H1 (cell line): Measurements from ENCODE around the gene SIKE1. TPM values are rescaled to one million over a fixed set of nuclear protein-coding genes. Genes with fewer than 3 reads are reported as not detected.

Experiments used
- CTCF ChIA-PET: fragments of 300-600 bp; sonication (Branson Sonifier 250); formaldehyde crosslinking; loops from one replicate; lab custom pipeline; 2021; ENCODE audit not compliant: partially characterized antibody; lab: Charles Lee
- POLR2A ChIA-PET: fragments of 300-600 bp; sonication (Branson Sonifier 250); formaldehyde crosslinking; loops from one replicate; lab custom pipeline; 2021; ENCODE audit warnings: inconsistent platforms; ENCODE audit not compliant: partially characterized antibody; lab: Charles Lee
- DNase-seq, 2 experiments: peaks; one replicate each; pipeline versions ENCODE4 v3.0.0 to v3.0.0-alpha.2; 2010 to 2022; ENCODE audit warnings: low spot score in 2 of 2, low read depth in 1 of 2, mixed read lengths in 1 of 2
- FAIRE-seq: peaks from 2 replicates; lab custom pipeline; 2011; peaks lifted over from hg19 to GRCh38; lab: Jason Lieb, UNC
- H2AFZ ChIP-seq: 2 replicates; pipeline ENCODE4 v1.8.1; 2012; ENCODE audit warnings: low read length, inconsistent platforms
- H2AK5ac ChIP-seq: 2 replicates; pipeline ENCODE4 v1.6.1; 2013; ENCODE audit warnings: low read depth, low read length
- H2BK120ac ChIP-seq: replicated peaks from 2 replicates; pipeline ENCODE3; 2013; ENCODE audit warnings: low read depth, low read length, inconsistent platforms
- H2BK12ac ChIP-seq: 2 replicates; pipeline ENCODE4 v1.6.1; 2013; ENCODE audit warnings: low read depth, low read length
- H2BK15ac ChIP-seq: 2 replicates; pipeline ENCODE4 v1.6.1; 2013; ENCODE audit warnings: low read length
- H2BK20ac ChIP-seq: 2 replicates; pipeline ENCODE4 v1.6.1; 2013; ENCODE audit warnings: low read length
- H2BK5ac ChIP-seq: 2 replicates; pipeline ENCODE4 v1.6.1; 2013; ENCODE audit warnings: low read depth, low read length
- H3K14ac ChIP-seq: 2 replicates; pipeline ENCODE4 v1.6.1; 2013; ENCODE audit warnings: inconsistent platforms; ENCODE audit not compliant: insufficient read length
- H3K18ac ChIP-seq: 2 replicates; pipeline ENCODE4 v1.6.1; 2013; ENCODE audit warnings: low read length; ENCODE audit errors: extremely low read depth
- H3K23ac ChIP-seq: 2 replicates; pipeline ENCODE4 v1.6.1; 2013; ENCODE audit warnings: inconsistent platforms; ENCODE audit not compliant: insufficient read length
- H3K23me2 ChIP-seq: 2 replicates; pipeline ENCODE4 v1.6.1; 2013; ENCODE audit warnings: low read depth, low read length
- H3K27ac ChIP-seq: 2 replicates; pipeline ENCODE4 v1.6.1; 2011; ENCODE audit warnings: low read depth, low read length, inconsistent platforms
- H3K27me3 ChIP-seq, 4 experiments: replicated peaks in 1 of 4; 1 replicate in 1 of 4; 2 replicates in 3 of 4; pipeline versions ENCODE4 v1.6.1 to v1.8.1; 2011 to 2013; ENCODE audit warnings: low read length in 3 of 4, mild to moderate bottlenecking in 3 of 4, inconsistent platforms in 2 of 4, mixed read lengths in 2 of 4, moderate library complexity in 1 of 4; ENCODE audit not compliant: control insufficient read depth in 3 of 4, insufficient read depth in 3 of 4; ENCODE audit errors: extremely low read depth in 1 of 4
- H3K36me3 ChIP-seq, 4 experiments: 2 replicates each; pipeline versions ENCODE4 v1.6.1 to v1.8.1; 2011 to 2013; ENCODE audit warnings: mild to moderate bottlenecking in 4 of 4, low read length in 3 of 4, moderate library complexity in 2 of 4, control low read depth in 1 of 4, inconsistent platforms in 1 of 4; ENCODE audit not compliant: insufficient read depth in 4 of 4, control insufficient read depth in 2 of 4
- H3K4ac ChIP-seq: replicated peaks from 2 replicates; pipeline ENCODE3; 2013; ENCODE audit warnings: low read length, low read depth, mixed read lengths, inconsistent platforms; ENCODE audit not compliant: insufficient read length
- H3K4me1 ChIP-seq, 4 experiments: replicated peaks in 1 of 4; 1 replicate in 1 of 4; 2 replicates in 3 of 4; pipeline versions ENCODE4 v1.6.1 to v1.8.1; 2011 to 2013; ENCODE audit warnings: low read length in 3 of 4, inconsistent platforms in 2 of 4, mixed read lengths in 1 of 4; ENCODE audit not compliant: insufficient read depth in 4 of 4, control insufficient read depth in 3 of 4
- H3K4me2 ChIP-seq, 2 experiments: 2 replicates each; pipeline versions ENCODE4 v1.6.1 to v1.8.1; 2011 to 2013; ENCODE audit warnings: low read depth in 2 of 2, low read length in 2 of 2, control low read depth in 1 of 2, inconsistent platforms in 1 of 2, mild to moderate bottlenecking in 1 of 2; ENCODE audit not compliant: insufficient read depth in 1 of 2
- H3K4me3 ChIP-seq, 4 experiments: fragments of 200-600, 300-600 bp in 1 of 4; sonication (generic), shearing (Covaris generic), sonication (Bioruptor Twin) in 1 of 4; 2 replicates each; pipeline versions ENCODE4 v1.5.1 to v1.8.1; 2011 to 2016; ENCODE audit warnings: low read length in 4 of 4, low read depth in 3 of 4, control low read depth in 2 of 4, inconsistent platforms in 2 of 4, mild to moderate bottlenecking in 2 of 4, mixed read lengths in 1 of 4, moderate library complexity in 1 of 4; ENCODE audit not compliant: insufficient read depth in 2 of 4; ENCODE audit errors: extremely low read depth in 1 of 4
- H3K56ac ChIP-seq: replicated peaks from 2 replicates; pipeline ENCODE3; 2013; ENCODE audit warnings: low read depth, mild to moderate bottlenecking, mixed read lengths, low read length, inconsistent platforms; ENCODE audit not compliant: insufficient read length
- H3K79me1 ChIP-seq: 2 replicates; pipeline ENCODE4 v1.6.1; 2013; ENCODE audit warnings: low read depth, low read length, control low read depth
- H3K79me2 ChIP-seq, 2 experiments: 2 replicates each; pipeline versions ENCODE4 v1.6.1 to v1.8.1; 2012 to 2013; ENCODE audit warnings: low read length in 2 of 2, mild to moderate bottlenecking in 2 of 2, inconsistent platforms in 1 of 2; ENCODE audit not compliant: insufficient read depth in 2 of 2, control insufficient read depth in 1 of 2
- H3K9ac ChIP-seq, 4 experiments: replicated peaks in 1 of 4; 1 replicate in 1 of 4; 2 replicates in 3 of 4; pipeline versions ENCODE4 v1.6.1 to v1.8.1; 2011 to 2013; ENCODE audit warnings: low read depth in 3 of 4, low read length in 3 of 4, control low read depth in 2 of 4, mild to moderate bottlenecking in 2 of 4, moderate library complexity in 2 of 4, inconsistent platforms in 1 of 4; ENCODE audit errors: extremely low read depth in 1 of 4
- H3K9me3 ChIP-seq, 2 experiments: 2 replicates each; pipeline versions ENCODE4 v1.6.1 to v1.8.1; 2012 to 2013; ENCODE audit warnings: mild to moderate bottlenecking in 2 of 2, moderate library complexity in 2 of 2, control low read depth in 1 of 2, inconsistent platforms in 1 of 2, low read depth in 1 of 2, low read length in 1 of 2, mixed read lengths in 1 of 2; ENCODE audit not compliant: insufficient read depth in 2 of 2
- H4K20me1 ChIP-seq, 2 experiments: replicated peaks in 1 of 2; 2 replicates each; pipeline versions ENCODE3 to v1.8.1; 2011 to 2013; ENCODE audit warnings: inconsistent platforms in 2 of 2, low read length in 2 of 2, mild to moderate bottlenecking in 1 of 2; ENCODE audit not compliant: insufficient read depth in 2 of 2, control insufficient read depth in 1 of 2
- H4K5ac ChIP-seq: 2 replicates; pipeline ENCODE4 v1.6.1; 2013; ENCODE audit warnings: low read length, low read depth, mixed read lengths, inconsistent platforms; ENCODE audit not compliant: insufficient read length
- H4K8ac ChIP-seq: 2 replicates; pipeline ENCODE4 v1.8.0; 2013; ENCODE audit warnings: mild to moderate bottlenecking, moderate library complexity, low read length, inconsistent platforms; ENCODE audit not compliant: insufficient read depth; ENCODE audit errors: extremely low read depth
- H4K91ac ChIP-seq: replicated peaks from 2 replicates; pipeline ENCODE3; 2013; ENCODE audit warnings: low read length, mixed read lengths, inconsistent platforms; ENCODE audit not compliant: insufficient read length
- CBX8 ChIP-seq: fragments of 300-800, 300-1000 bp; sonication (generic); IDR thresholded peaks from 2 replicates; pipeline ENCODE4 v1.7.1; 2016; ENCODE audit warnings: low read depth, low read length, borderline replicate concordance
- CTCF ChIP-seq, 3 experiments: IDR thresholded peaks; 1 replicate in 2 of 3; 2 replicates in 1 of 3; pipeline versions ENCODE4 v1.5.1 to v1.6.1; 2011; ENCODE audit warnings: low read length in 3 of 3, mild to moderate bottlenecking in 3 of 3, inconsistent platforms in 2 of 3, low read depth in 1 of 3, moderate library complexity in 1 of 3; ENCODE audit not compliant: insufficient read depth in 1 of 3; ENCODE audit errors: control extremely low read depth in 1 of 3
- JUND ChIP-seq: IDR thresholded peaks from 2 replicates; pipeline ENCODE4 v1.6.1; 2011; ENCODE audit warnings: mild to moderate bottlenecking, improper control_type of control experiment, low read length
- NANOG ChIP-seq: IDR thresholded peaks from 2 replicates; pipeline ENCODE4 v1.6.1; 2011; ENCODE audit warnings: low read length, low read depth, mild to moderate bottlenecking, inconsistent platforms; ENCODE audit not compliant: insufficient read depth, poor library complexity, severe bottlenecking
- POU5F1 ChIP-seq: IDR thresholded peaks from 2 replicates; pipeline ENCODE4 v1.6.1; 2011; ENCODE audit warnings: low read depth, mild to moderate bottlenecking, low read length, moderate library complexity
- RAD21 ChIP-seq, 2 experiments: IDR thresholded peaks in 1 of 2; conservative IDR thresholded peaks in 1 of 2; 2 replicates each; pipeline ENCODE4 v1.6.1; 2011; ENCODE audit warnings: low read depth in 2 of 2, low read length in 2 of 2, improper control_type of control experiment in 1 of 2, inconsistent platforms in 1 of 2, mild to moderate bottlenecking in 1 of 2, moderate library complexity in 1 of 2
- SIX5 ChIP-seq: IDR thresholded peaks from 2 replicates; pipeline ENCODE4 v1.6.1; 2011; ENCODE audit warnings: mild to moderate bottlenecking, low read depth, low read length
- TEAD4 ChIP-seq: IDR thresholded peaks from 2 replicates; pipeline ENCODE4 v1.6.1; 2012; ENCODE audit warnings: low read depth, low read length, inconsistent platforms, mixed read lengths
- ZNF274 ChIP-seq: IDR thresholded peaks from 2 replicates; pipeline ENCODE4 v1.7.0; 2012; ENCODE audit warnings: low read length, borderline replicate concordance; ENCODE audit errors: extremely low read depth
- WGBS, 2 experiments: shearing (Covaris generic) in 1 of 2; methylation state at CpG; one replicate each; pipeline versions ENCODE4 v1.1.6 to v1.1.7; 2013 to 2015; ENCODE audit warnings: low lambda C conversion rate in 2 of 2, mixed read lengths in 2 of 2, inconsistent platforms in 1 of 2, low coverage in 1 of 2, missing lambda C conversion rate in 1 of 2; ENCODE audit not compliant: insufficient replicate concordance in 2 of 2, insufficient coverage in 1 of 2, insufficient read length in 1 of 2; ENCODE audit errors: extremely low coverage in 1 of 2, missing lambda C conversion rate in 1 of 2; 5-methylcytosine and 5-hydroxymethylcytosine counted together
- polyA plus RNA-seq, 7 experiments: library from polyadenylated mRNA; depleted of rRNA in 3 of 7; stranded (reverse) in 5 of 7; unstranded in 2 of 7; fragments of >200 nt in 5 of 7; fragments of 200-250 nt in 2 of 7; gene quantifications; 1 replicate in 5 of 7; 2 replicates in 1 of 7; 4 replicates in 1 of 7; pipeline versions ENCODE4 v1.2.1 to v1.2.3, GENCODE V29; 2011 to 2013; ENCODE audit warnings: missing spikeins in 2 of 7, mixed read lengths in 2 of 7
- total RNA-seq: library from RNA; stranded (reverse); fragmentation: NEBNext Ultra II Directional; extraction: Animal tissue kit (Norgen Biotek cat#: 25700); gene quantifications from 2 replicates; pipeline ENCODE4 v1.2.1, GENCODE V29; 2021

The SIKE1 gene
- total and polyA plus RNA-seq, 2 of the 8 experiments (the other 6 are each of a cell fraction or from before 2014, with no cell fraction given) = 20.5 to 79.9 TPM

GRCh38 chr1:114758256-114758832 is 22.1 kb downstream of the SIKE1 start:
- Histone ChIP-seq H3K23ac (no peak overlapping the region), H4K5ac (peak overlapping the region; percentile 51), H3K4me2 (peak overlapping the region; percentile 58 to 62), H2BK5ac (no peak overlapping the region), H2AFZ (peak overlapping the region; percentile 96), H3K4ac (no peak overlapping the region), H3K9ac (peak overlapping the region in 3 of 4 experiments; percentile 8 to 48 (median 40); a peak in 2 of 7 replicates), H3K27me3 (no peaks in the 10 kb centered on the region), H2BK120ac (no peak overlapping the region), H2BK20ac (no peak overlapping the region), H3K4me3 (peak overlapping the region; percentile 10 to 100 (median 94); a peak in 5 of 8 replicates), H3K4me1 (peaks cover 0 to 11% (median 3%) of the 10 kb centered on the region in 4 experiments; a peak in 2 of 7 replicates), H3K27ac (peak overlapping the region; percentile 100), H2BK12ac (no peak overlapping the region; the same call in 1 of the 2 replicates), H4K20me1 (peaks cover 10 to 11% of the 10 kb centered on the region in 2 experiments), H3K9me3 (no peaks in the 10 kb centered on the region), H4K8ac (no peak overlapping the region), H2AK5ac (no peak overlapping the region), H3K79me1 (no peaks in the 10 kb centered on the region), H3K79me2 (peaks cover 37 to 39% of the 10 kb centered on the region in 2 experiments), H3K18ac (no peak overlapping the region), H3K23me2 (no peaks in the 10 kb centered on the region), H3K14ac (no peak overlapping the region), H4K91ac (no peak overlapping the region), H2BK15ac (no peak overlapping the region), H3K36me3 (peaks cover 0 to 12% (median 2%) of the 10 kb centered on the region in 4 experiments; a peak in 2 of 8 replicates), H3K56ac (no peak overlapping the region)
- ChIA-PET CTCF (interaction anchor here (1.0 kb wide), 1 partner anchor 11 kb away, joined by 3 read pairs; no protein-coding TSS in a partner anchor), POLR2A (interaction anchor here (0.7 to 6.0 kb wide), 14 partner anchors 10 to 248 kb away, joined by 3 to 68 read pairs (median 8); partner anchors contain the start of genes DENND2C, NRAS, SIKE1 and TRIM33)
- FAIRE-seq (no peak), DNase-seq (no peak)
- 51% methylated on average over 6 of the region's 6 CpGs; no CpG with 5 or more reads in 1 of the 2 experiments for WGBS, 2 experiments
- TF ChIP-seq TEAD4 (no peak), RAD21 (IDR thresholded peaks at IDR 0.05 in 1 of 2, conservative IDR thresholded peaks at IDR 0.05 in 1 of 2; ENCODE audit: low read depth in 2 of 2, low read length in 2 of 2) (no peak), POU5F1 (no peak), ZNF274 (no peak), CTCF (IDR thresholded peaks at IDR 0.05; ENCODE audit: control extremely low read depth in 1 of 3, insufficient read depth in 1 of 3, low read depth in 1 of 3, low read length in 3 of 3) (no peak), SIX5 (no peak), CBX8 (no peak), NANOG (no peak), JUND (no peak)
